Measurements from ENCODE around the gene PPIAL4G. TPM values are rescaled to one million over a fixed set of nuclear protein-coding genes. Genes with fewer than 3 reads are reported as not detected.
"Not testable (repeated sequence)": the region's sequence is repeated elsewhere in the genome, so short reads cannot be mapped to it uniquely, and the experiment has no call there.

Gene PPIAL4G
- total RNA-seq, result not detected
- not detected for polyA plus RNA-seq
- long read RNA-seq, donor 1, result 0 reads
- long read RNA-seq, donor 2, result 0 reads
- long read RNA-seq, donor 3, result 0 reads

GRCh38 chr1:148483029-148483428 is at the start of gene PPIAL4G:
TSS of gene PPIAL4G (minus strand) at chr1:148483302. CDS start at chr1:148483252, 50 bp downstream.
- DNase-seq, H3K4me1 ChIP-seq: not testable (repeated sequence)
- 89 to 92% methylated on average over 12 of the region's 12 CpGs for WGBS, 2 donors

GRCh38 chr1:148532158-148532557 is 49.1 kb upstream of the PPIAL4G start:
- DNase-seq; H3K9me3 ChIP-seq; ATAC-seq; H3K4me3 ChIP-seq; H3K4me1 ChIP-seq; H3K27me3 ChIP-seq; intact Hi-C loops (cut with DNase I); H3K27ac ChIP-seq: not testable (repeated sequence)
- whole genome bisulfite sequencing, 2 donors, result 71 to 78% methylated on average over 2 of the region's 4 CpGs
- H3K36me3 ChIP-seq, result peaks cover 0 to 12% (median 0%) of the 10 kb centered on the region in 9 donors

More at GRCh38 chr1:148483029-148483428, at the start of gene PPIAL4G:
- intact Hi-C loops (cut with DNase I); ATAC-seq; H3K4me3 ChIP-seq; H3K9me3 ChIP-seq; H3K27me3 ChIP-seq; H3K27ac ChIP-seq; H3K36me3 ChIP-seq: not testable (repeated sequence)

- H3K27me3 ChIP-seq; H3K9me3 ChIP-seq; H3K36me3 ChIP-seq; H3K4me1 ChIP-seq; ATAC-seq; H3K27ac ChIP-seq; intact Hi-C loops (cut with DNase I): not testable (repeated sequence)
- peak; percentile 4 to 14 for DNase-seq
- 6 to 9% methylated on average over 12 to 23 of the region's 25 CpGs for WGBS, 2 donors
- peak overlapping the region in 7 of 10 donors; percentile 28 to 41 (median 34) for H3K4me3 ChIP-seq
These were observed 46.0 kb upstream of the PPIAL4G start for GRCh38 chr1:148529101-148529567.

GRCh38 chr1:148528591-148528990 is 45.5 kb upstream of the PPIAL4G start:
- peak in 3 of 9 donors; percentile 18 to 25 (median 25) for TF ChIP-seq CTCF (IDR thresholded peaks at IDR 0.05)
- peak overlapping the region in 7 of 10 donors; percentile 28 to 41 (median 34) for H3K4me3 ChIP-seq
- H3K27me3 ChIP-seq; intact Hi-C loops (cut with DNase I); ATAC-seq; H3K27ac ChIP-seq; H3K9me3 ChIP-seq; DNase-seq; H3K36me3 ChIP-seq; H3K4me1 ChIP-seq: not testable (repeated sequence)
- 0 to 1% methylated on average over 3 to 5 of the region's 24 CpGs for WGBS, 2 donors

- H3K9me3 ChIP-seq; DNase-seq; ATAC-seq; intact Hi-C loops (cut with DNase I); H3K4me1 ChIP-seq; H3K4me3 ChIP-seq; H3K27ac ChIP-seq; H3K36me3 ChIP-seq; H3K27me3 ChIP-seq: not testable (repeated sequence)
- 93 to 97% methylated on average over 2 of the region's 2 CpGs for WGBS, 2 donors
These were observed 43.5 kb upstream of the PPIAL4G start for GRCh38 chr1:148526587-148526986.

GRCh38 chr1:148523205-148524144 is 40.4 kb upstream of the PPIAL4G start:
- H3K4me1 ChIP-seq; H3K36me3 ChIP-seq; H3K9me3 ChIP-seq; DNase-seq; intact Hi-C loops (cut with DNase I); H3K27ac ChIP-seq; H3K27me3 ChIP-seq: not testable (repeated sequence)
- peak overlapping the region in 2 of 10 donors; percentile 43 to 51 for H3K4me3 ChIP-seq
- 46 to 50% methylated on average over 11 to 17 of the region's 35 CpGs for WGBS, 2 donors
- peak in 6 of 8 donors; percentile 5 to 49 (median 22) for ATAC-seq

- H3K27ac ChIP-seq, result peak overlapping the region in 6 of 10 donors; percentile 50 to 68 (median 52)
- DNase-seq, result peak; percentile 56 to 85
- H3K9me3 ChIP-seq; intact Hi-C loops (cut with DNase I); H3K36me3 ChIP-seq; H3K4me1 ChIP-seq; H3K27me3 ChIP-seq: not testable (repeated sequence)
- ATAC-seq, result peak; percentile 86 to 96 (median 92)
- H3K4me3 ChIP-seq, result peak overlapping the region in 9 of 10 donors; percentile 29 to 51 (median 47)
- 2% methylated on average over 30 of the region's 30 CpGs for WGBS, 2 donors
These were observed 39.6 kb upstream of the PPIAL4G start for GRCh38 chr1:148522561-148523204.

GRCh38 chr1:148522072-148522471 is 39.0 kb upstream of the PPIAL4G start:
- H3K4me1 ChIP-seq; H3K36me3 ChIP-seq; intact Hi-C loops (cut with DNase I); H3K9me3 ChIP-seq; H3K27me3 ChIP-seq: not testable (repeated sequence)
- peak; percentile 85 to 93 (median 91) for ATAC-seq
- WGBS, 2 donors, result 1% methylated on average over 15 to 16 of the region's 23 CpGs
- peak overlapping the region in 4 of 10 donors; percentile 12 to 65 (median 34) for H3K27ac ChIP-seq
- peak; percentile 81 to 84 for DNase-seq
- H3K4me3 ChIP-seq, result peak overlapping the region in 8 of 10 donors; percentile 21 to 51 (median 48)

GRCh38 chr1:148514310-148514709 is 31.2 kb upstream of the PPIAL4G start:
- H3K4me3 ChIP-seq; H3K9me3 ChIP-seq; intact Hi-C loops (cut with DNase I); H3K27me3 ChIP-seq; H3K4me1 ChIP-seq; DNase-seq; H3K36me3 ChIP-seq; H3K27ac ChIP-seq; ATAC-seq: not testable (repeated sequence)
- no CpG with 5 or more reads among the region's 3 CpGs for WGBS, 2 donors
